Measurements from ENCODE around the gene ZP2.

ZP2 gene

DNA sequence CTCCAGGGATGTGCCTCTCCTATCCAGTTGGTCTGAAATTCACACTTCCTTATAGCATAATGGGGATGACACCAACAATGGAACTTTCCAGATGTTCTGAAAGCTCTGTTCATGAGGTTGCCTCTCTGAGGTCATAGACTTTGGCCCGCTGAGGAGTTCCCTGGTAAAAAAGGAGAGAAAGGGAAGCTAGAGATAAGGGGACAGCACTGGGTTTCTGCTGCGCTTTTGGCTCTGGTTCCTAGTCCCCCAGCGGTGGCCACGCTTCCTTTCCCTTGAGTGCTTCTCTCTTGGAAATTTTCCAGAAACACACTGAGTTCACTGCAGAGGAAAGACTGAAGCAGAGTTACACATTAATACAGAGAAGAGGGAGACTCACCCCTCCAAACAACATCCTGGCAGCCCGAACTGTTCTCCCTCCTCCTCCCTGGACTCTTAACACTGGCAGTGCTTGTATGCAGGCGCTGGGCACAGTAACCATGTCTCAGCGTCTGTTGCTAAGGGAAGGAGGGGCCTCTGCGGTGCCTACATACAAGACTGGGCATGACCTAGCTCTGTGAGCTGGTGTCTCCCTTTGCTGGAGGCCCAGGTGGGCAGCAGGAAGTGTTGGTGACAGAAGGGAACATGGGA, 60.9 kb downstream of the ZP2 start, which contains the start of gene DNAH3:
DNAH3 (minus strand) TSS at position 472 of the 627 bp plus-strand sequence. CDS start 527 bp downstream, outside the sequence.
- H3K4me3 ChIP-seq (replicated peaks; ENCODE audit: low read depth, low read length): no peak within 1 kb of the TSS
- TF ChIP-seq, protein P1, sequence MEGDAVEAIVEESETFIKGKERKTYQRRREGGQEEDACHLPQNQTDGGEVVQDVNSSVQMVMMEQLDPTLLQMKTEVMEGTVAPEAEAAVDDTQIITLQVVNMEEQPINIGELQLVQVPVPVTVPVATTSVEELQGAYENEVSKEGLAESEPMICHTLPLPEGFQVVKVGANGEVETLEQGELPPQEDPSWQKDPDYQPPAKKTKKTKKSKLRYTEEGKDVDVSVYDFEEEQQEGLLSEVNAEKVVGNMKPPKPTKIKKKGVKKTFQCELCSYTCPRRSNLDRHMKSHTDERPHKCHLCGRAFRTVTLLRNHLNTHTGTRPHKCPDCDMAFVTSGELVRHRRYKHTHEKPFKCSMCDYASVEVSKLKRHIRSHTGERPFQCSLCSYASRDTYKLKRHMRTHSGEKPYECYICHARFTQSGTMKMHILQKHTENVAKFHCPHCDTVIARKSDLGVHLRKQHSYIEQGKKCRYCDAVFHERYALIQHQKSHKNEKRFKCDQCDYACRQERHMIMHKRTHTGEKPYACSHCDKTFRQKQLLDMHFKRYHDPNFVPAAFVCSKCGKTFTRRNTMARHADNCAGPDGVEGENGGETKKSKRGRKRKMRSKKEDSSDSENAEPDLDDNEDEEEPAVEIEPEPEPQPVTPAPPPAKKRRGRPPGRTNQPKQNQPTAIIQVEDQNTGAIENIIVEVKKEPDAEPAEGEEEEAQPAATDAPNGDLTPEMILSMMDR (IDR thresholded peaks at IDR 0.05; ENCODE audit: low read length, missing control alignments): no peak
- DNase-seq (ENCODE audit: low read depth): no peak

Data from fibroblast of pulmonary artery (primary cell).